HepG2 (cell line): ENCODE data around the gene PISD. TPM values are rescaled to one million over a fixed set of nuclear protein-coding genes. Genes with fewer than 3 reads are reported as not detected.

Experiments used
- ARID4A ChIP-seq: sonication (generic); formaldehyde crosslinking; IDR thresholded peaks from 2 replicates; pipeline ENCODE4 v1.5.0; 2020; ENCODE audit warnings: mild to moderate bottlenecking, missing genetic modification reagents, borderline replicate concordance
- BORCS8-MEF2B ChIP-seq: sonication (generic); formaldehyde crosslinking; IDR thresholded peaks from 2 replicates; pipeline ENCODE4 v1.8.0; 2022; ENCODE audit warnings: mild to moderate bottlenecking, missing genetic modification reagents
- BRCA1 ChIP-seq: sonication (generic); formaldehyde crosslinking; IDR thresholded peaks from 2 replicates; pipeline ENCODE4 v1.4.0; 2020; ENCODE audit warnings: missing genetic modification reagents
- ELF3 ChIP-seq: IDR thresholded peaks from 2 replicates; pipeline ENCODE4 v1.6.1; 2016; ENCODE audit warnings: missing genetic modification reagents, missing compliant biosample characterization
- HMG20B ChIP-seq: conservative IDR thresholded peaks from 2 replicates; pipeline ENCODE4 v1.6.1; 2016; ENCODE audit warnings: missing genetic modification reagents, missing compliant biosample characterization
- KLF12 ChIP-seq: sonication (generic); formaldehyde crosslinking; IDR thresholded peaks from 2 replicates; pipeline ENCODE4 v1.4.0; 2020; ENCODE audit warnings: missing genetic modification reagents, borderline replicate concordance
- KLF9 ChIP-seq: IDR thresholded peaks from 2 replicates; pipeline ENCODE4 v1.6.1; 2016; ENCODE audit warnings: low read depth
- MIXL1 ChIP-seq: IDR thresholded peaks from 2 replicates; pipeline ENCODE4 v1.6.1; 2016
- NFKBIZ ChIP-seq: IDR thresholded peaks from 2 replicates; pipeline ENCODE4 v1.6.1; 2018; ENCODE audit warnings: missing genetic modification reagents, missing compliant biosample characterization
- NONO ChIP-seq, 2 experiments: fragments of 450-650 bp in 1 of 2; sonication (generic) in 1 of 2; formaldehyde crosslinking in 1 of 2; IDR thresholded peaks in 1 of 2; conservative IDR thresholded peaks in 1 of 2; 2 replicates each; pipeline versions ENCODE4 v1.6.1 to v1.8.0; 2017 to 2022; ENCODE audit warnings: mild to moderate bottlenecking in 1 of 2, missing genetic modification reagents in 1 of 2, moderate library complexity in 1 of 2
- NR1H2 ChIP-seq: sonication (generic); formaldehyde crosslinking; IDR thresholded peaks from 2 replicates; pipeline ENCODE4 v1.8.1; 2022; ENCODE audit warnings: low read depth, missing genetic modification reagents, borderline replicate concordance
- POLR2AphosphoS2 ChIP-seq: IDR thresholded peaks from 2 replicates; pipeline ENCODE4 v1.6.1; 2011; ENCODE audit warnings: low read depth, low read length, improper control_type of control experiment
- RCOR2 ChIP-seq: IDR thresholded peaks from 2 replicates; pipeline ENCODE4 v1.6.1; 2016; ENCODE audit warnings: missing biosample characterization, missing genetic modification reagents
- SETDB1 ChIP-seq: sonication (generic); formaldehyde crosslinking; IDR thresholded peaks from 2 replicates; pipeline ENCODE4 v1.5.1; 2020; ENCODE audit warnings: missing genetic modification reagents, mild to moderate bottlenecking, borderline replicate concordance
- SMAD1 ChIP-seq: sonication (generic); formaldehyde crosslinking; IDR thresholded peaks from 2 replicates; pipeline ENCODE4 v1.4.0; 2020; ENCODE audit warnings: missing genetic modification reagents, low read depth, mild to moderate bottlenecking, borderline replicate concordance
- SP5 ChIP-seq: IDR thresholded peaks from 2 replicates; pipeline ENCODE4 v1.6.1; 2016; ENCODE audit warnings: low read depth, borderline replicate concordance
- TBX2 ChIP-seq: sonication (generic); formaldehyde crosslinking; IDR thresholded peaks from 2 replicates; pipeline ENCODE4 v1.5.0; 2020; ENCODE audit warnings: missing genetic modification reagents, mild to moderate bottlenecking, borderline replicate concordance
- TFDP2 ChIP-seq: sonication (generic); formaldehyde crosslinking; IDR thresholded peaks from 2 replicates; pipeline ENCODE4 v1.4.0; 2020; ENCODE audit warnings: missing genetic modification reagents
- ZNF207 ChIP-seq: fragments of 450-650 bp; IDR thresholded peaks from 2 replicates; pipeline ENCODE4 v1.6.1; 2016; ENCODE audit warnings: antibody characterized with exemption, borderline replicate concordance
- ZNF232 ChIP-seq: sonication (generic); formaldehyde crosslinking; IDR thresholded peaks from 2 replicates; pipeline ENCODE4 v1.4.0; 2020; ENCODE audit warnings: missing genetic modification reagents, borderline replicate concordance
- ZNF557 ChIP-seq: sonication (generic); formaldehyde crosslinking; IDR thresholded peaks from 2 replicates; pipeline ENCODE4 v1.4.0; 2020; ENCODE audit warnings: missing genetic modification reagents
- ZNF773 ChIP-seq: sonication (generic); formaldehyde crosslinking; IDR thresholded peaks from 2 replicates; pipeline ENCODE4 v1.4.0; 2020; ENCODE audit warnings: missing genetic modification reagents, borderline replicate concordance
- ZSCAN22 ChIP-seq: sonication (generic); formaldehyde crosslinking; IDR thresholded peaks from 2 replicates; pipeline ENCODE4 v1.4.0; 2020; ENCODE audit warnings: mild to moderate bottlenecking, missing genetic modification reagents
- polyA plus RNA-seq, 8 experiments: library from polyadenylated mRNA; depleted of rRNA in 3 of 8; stranded (reverse) in 7 of 8; unstranded in 1 of 8; fragments of >200 nt; fragmentation: Illumina TruSeq in 4 of 8; extraction: Trizol in 4 of 8; gene quantifications; 2 replicates each; pipeline versions ENCODE4 v1.2.1 to v1.2.3, GENCODE V29; 2011 to 2016; ENCODE audit warnings: low read depth in 4 of 8, missing spikeins in 1 of 8, mixed read lengths in 1 of 8; ENCODE audit not compliant: insufficient read depth in 1 of 8
- total RNA-seq, 5 experiments: library from RNA; depleted of rRNA; stranded (reverse); fragments of >200 nt; fragmentation: Illumina TruSeq; extraction: Trizol; gene quantifications; 2 replicates each; pipeline ENCODE4 v1.2.3, GENCODE V29; 2016; ENCODE audit warnings: low read depth in 1 of 5
- TF ChIP-seq, protein P1 (sequence below): sonication (generic); formaldehyde crosslinking; IDR thresholded peaks from 2 replicates; pipeline ENCODE4 v1.9.0; 2022; ENCODE audit warnings: missing genetic modification reagents, mild to moderate bottlenecking, borderline replicate concordance

The PISD gene
- total and polyA plus RNA-seq, 2 of the 13 experiments (the other 11 are each of a cell fraction or from before 2014, with no cell fraction given): 30.1 to 47.7 TPM

DNA sequence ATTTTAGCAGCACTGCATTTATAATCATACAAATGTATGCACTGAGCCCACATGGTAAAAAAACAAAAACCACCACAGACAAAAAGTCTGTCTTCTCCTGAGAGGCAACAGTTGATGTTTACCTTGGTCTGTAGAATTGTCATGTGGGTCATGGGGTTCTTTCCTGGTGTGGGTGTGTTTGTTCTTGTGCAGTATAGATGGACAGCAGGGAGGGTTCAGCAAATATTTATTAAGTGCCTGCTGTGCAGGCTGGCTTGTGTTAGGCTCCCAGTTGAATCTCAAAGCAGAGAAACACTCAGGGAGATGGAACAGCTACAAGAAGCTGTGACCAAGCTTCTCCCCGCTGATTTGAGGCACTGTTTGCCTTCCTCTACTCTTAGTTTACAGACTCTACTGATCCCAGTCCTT lies 82.2 kb downstream of the PISD start (continued):
- TF ChIP-seq ZNF232 (CRISPR knock-in tag): no peak
- TF ChIP-seq ZNF207: no peak
- peak; percentile 86; the same call in 1 of the 2 replicates for TF ChIP-seq TBX2 (CRISPR knock-in tag)
- no peak for TF ChIP-seq ZSCAN22 (CRISPR knock-in tag)
- TF ChIP-seq, protein P1, sequence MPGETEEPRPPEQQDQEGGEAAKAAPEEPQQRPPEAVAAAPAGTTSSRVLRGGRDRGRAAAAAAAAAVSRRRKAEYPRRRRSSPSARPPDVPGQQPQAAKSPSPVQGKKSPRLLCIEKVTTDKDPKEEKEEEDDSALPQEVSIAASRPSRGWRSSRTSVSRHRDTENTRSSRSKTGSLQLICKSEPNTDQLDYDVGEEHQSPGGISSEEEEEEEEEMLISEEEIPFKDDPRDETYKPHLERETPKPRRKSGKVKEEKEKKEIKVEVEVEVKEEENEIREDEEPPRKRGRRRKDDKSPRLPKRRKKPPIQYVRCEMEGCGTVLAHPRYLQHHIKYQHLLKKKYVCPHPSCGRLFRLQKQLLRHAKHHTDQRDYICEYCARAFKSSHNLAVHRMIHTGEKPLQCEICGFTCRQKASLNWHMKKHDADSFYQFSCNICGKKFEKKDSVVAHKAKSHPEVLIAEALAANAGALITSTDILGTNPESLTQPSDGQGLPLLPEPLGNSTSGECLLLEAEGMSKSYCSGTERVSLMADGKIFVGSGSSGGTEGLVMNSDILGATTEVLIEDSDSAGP (CRISPR knock-in tag): no peak
- no peak for TF ChIP-seq KLF12 (CRISPR knock-in tag)
- TF ChIP-seq SETDB1 (CRISPR knock-in tag): no peak
- TF ChIP-seq ARID4A: peak; percentile 38; the same call in 1 of the 2 replicates
- no peak for TF ChIP-seq NONO (IDR thresholded peaks at IDR 0.05)
- TF ChIP-seq NONO (CRISPR knock-in tag; conservative IDR thresholded peaks at IDR 0.05): no peak; the same call in 1 of the 2 replicates
- TF ChIP-seq BRCA1 (CRISPR knock-in tag): no peak
- no peak for TF ChIP-seq ZNF773 (CRISPR knock-in tag)
- peak; percentile 77; the same call in 1 of the 2 replicates for TF ChIP-seq NFKBIZ (CRISPR knock-in tag)
- TF ChIP-seq SMAD1: no peak
- 0 out of 2 replicates have a peak, but pooled peaks have one; percentile 42 for TF ChIP-seq KLF9 (CRISPR knock-in tag)
- no peak for TF ChIP-seq ZNF557 (CRISPR knock-in tag)
- TF ChIP-seq POLR2AphosphoS2: no peak
- TF ChIP-seq BORCS8-MEF2B (CRISPR knock-in tag): no peak
- TF ChIP-seq RCOR2: peak; percentile 87
- peak; percentile 97 for TF ChIP-seq ELF3 (CRISPR knock-in tag)
- TF ChIP-seq HMG20B (CRISPR knock-in tag): peak; percentile 37; the same call in 1 of the 2 replicates
- TF ChIP-seq NR1H2 (CRISPR knock-in tag): no peak
- TF ChIP-seq MIXL1: peak; percentile 86
- peak; percentile 95 for TF ChIP-seq SP5 (CRISPR knock-in tag)
- TF ChIP-seq TFDP2 (CRISPR knock-in tag): no peak
